GM10266 (cell line): ENCODE results near the gene NTF3.

Experiments
- DNase-seq: peaks from one replicate; pipeline ENCODE4 v3.0.0; 2012; ENCODE audit errors: extremely low spot score
- TF ChIP-seq, protein P1 (sequence below): IDR thresholded peaks from 2 replicates; pipeline ENCODE4 v1.5.1; 2012; ENCODE audit warnings: mild to moderate bottlenecking, low read depth; ENCODE audit not compliant: control insufficient read depth, insufficient read depth; ENCODE audit errors: missing control alignments

NTF3 gene

DNA sequence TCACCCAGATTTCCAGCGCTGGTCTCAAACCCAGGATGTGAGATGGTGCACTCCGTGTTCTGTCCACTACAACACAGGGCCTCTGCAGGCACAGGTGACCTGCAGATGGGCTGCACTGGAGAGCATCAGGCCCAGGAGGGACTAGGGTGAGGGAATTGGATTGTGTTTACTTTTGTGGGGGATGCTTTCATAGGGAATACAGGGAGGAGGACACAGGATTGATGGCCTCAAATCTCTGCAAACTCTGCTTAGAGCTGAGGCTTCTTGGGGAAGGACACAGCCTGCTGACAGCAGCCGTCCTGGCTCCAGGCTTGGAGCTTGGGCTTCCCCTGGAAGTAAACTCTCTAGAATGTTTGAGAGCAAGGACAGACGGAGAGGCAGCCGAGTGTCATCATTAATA is 57.1 kb downstream of the NTF3 start:
- no peak for DNase-seq
- TF ChIP-seq, protein P1, sequence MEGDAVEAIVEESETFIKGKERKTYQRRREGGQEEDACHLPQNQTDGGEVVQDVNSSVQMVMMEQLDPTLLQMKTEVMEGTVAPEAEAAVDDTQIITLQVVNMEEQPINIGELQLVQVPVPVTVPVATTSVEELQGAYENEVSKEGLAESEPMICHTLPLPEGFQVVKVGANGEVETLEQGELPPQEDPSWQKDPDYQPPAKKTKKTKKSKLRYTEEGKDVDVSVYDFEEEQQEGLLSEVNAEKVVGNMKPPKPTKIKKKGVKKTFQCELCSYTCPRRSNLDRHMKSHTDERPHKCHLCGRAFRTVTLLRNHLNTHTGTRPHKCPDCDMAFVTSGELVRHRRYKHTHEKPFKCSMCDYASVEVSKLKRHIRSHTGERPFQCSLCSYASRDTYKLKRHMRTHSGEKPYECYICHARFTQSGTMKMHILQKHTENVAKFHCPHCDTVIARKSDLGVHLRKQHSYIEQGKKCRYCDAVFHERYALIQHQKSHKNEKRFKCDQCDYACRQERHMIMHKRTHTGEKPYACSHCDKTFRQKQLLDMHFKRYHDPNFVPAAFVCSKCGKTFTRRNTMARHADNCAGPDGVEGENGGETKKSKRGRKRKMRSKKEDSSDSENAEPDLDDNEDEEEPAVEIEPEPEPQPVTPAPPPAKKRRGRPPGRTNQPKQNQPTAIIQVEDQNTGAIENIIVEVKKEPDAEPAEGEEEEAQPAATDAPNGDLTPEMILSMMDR, result no peak

DNA sequence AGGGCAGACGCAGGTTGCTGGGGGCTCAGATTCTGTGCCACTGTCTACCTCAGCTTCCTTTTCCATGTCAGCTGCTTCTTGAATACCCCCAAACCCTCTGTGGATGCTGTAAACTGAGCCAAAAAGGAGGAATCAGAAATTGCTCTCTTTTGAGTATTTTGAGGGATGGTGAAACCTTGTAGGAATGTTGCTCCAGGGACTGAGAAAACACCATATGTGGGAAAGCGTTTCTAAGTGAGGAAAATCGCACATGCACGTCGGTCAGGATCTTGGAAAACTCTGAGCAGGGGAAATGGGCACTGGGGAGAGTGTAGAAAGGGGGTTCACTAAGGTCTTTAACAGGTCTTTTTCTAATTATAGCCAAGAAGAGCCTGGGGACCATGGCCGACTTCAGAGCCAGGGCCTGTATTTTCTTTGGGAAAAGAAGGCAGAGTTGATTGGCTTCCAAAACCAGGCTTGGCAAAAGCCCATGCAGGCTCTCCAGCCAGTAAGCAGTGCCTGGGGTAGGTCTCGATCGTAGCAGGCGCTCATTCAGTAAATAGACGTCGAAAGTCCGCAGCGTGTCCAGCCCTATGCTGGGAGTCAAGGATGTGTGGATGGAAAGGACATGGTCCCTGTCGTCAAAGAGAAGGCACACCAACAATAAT is 58.0 kb downstream of the NTF3 start:
- DNase-seq, result no peak
- TF ChIP-seq, protein P1, result no peak

- no peak for DNase-seq
- TF ChIP-seq, protein P1, result no peak
Observed at GRCh38 chr12:5492562-5492961, 60.7 kb downstream of the NTF3 start.

DNA sequence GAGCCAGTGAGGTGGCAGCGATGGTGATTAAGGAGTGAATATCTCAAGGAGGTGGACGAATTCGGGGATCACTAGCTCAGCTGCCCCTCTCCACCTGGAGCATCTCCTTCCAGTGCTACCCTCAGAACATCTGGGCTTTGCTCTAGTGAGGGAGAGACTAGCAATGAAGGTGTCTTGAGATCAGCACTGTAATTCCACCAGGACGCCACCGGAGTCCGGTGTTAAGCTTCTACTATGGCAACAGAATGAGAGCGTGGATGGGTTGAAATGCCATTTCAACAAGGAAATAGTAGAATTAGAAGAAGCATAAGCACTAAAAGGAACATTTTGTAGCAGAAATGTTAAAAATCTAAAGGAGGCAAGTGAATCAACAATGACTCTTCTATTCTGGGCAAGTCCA is 61.1 kb downstream of the NTF3 start:
- no peak for DNase-seq
- TF ChIP-seq, protein P1, result no peak

- TF ChIP-seq, protein P1, result no peak
- DNase-seq, result no peak
Observed at GRCh38 chr12:5494343-5494742, 62.4 kb downstream of the NTF3 start.

DNA sequence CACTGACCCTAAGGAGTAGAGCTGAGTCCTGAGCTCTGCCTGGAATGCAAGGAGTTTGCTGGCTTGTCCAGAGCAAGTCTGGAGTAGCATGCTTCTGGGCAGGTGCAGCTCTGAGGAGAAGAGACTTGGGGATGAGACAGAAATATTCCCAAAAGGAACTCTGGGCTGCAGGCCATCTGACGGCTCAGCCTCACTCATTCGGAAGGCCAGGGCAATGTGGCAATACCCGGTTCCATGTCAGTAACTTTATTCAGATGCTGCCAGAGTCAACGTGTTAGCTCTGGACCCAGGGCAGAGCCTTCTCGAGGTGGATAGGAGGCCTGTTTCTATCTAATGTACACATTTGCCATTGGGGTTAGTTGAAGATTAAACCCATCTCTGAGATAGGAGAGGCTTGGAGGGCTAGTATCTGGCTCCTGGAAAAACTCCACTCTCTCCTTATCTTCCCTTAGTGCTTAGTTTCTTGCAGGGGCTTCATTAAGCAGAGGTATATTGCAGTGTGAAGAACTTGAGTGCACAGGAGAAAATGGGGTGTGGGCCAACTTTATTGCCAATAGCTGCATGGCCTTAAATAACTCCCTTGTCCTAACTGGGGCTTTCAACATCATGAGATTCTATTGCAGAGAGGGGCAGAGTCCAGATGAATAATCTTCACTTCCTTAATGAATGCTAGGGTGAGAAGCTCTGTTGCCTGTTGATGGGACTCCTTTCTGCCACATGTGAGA is 65.6 kb downstream of the NTF3 start:
- DNase-seq, result no peak
- TF ChIP-seq, protein P1, result no peak

DNA sequence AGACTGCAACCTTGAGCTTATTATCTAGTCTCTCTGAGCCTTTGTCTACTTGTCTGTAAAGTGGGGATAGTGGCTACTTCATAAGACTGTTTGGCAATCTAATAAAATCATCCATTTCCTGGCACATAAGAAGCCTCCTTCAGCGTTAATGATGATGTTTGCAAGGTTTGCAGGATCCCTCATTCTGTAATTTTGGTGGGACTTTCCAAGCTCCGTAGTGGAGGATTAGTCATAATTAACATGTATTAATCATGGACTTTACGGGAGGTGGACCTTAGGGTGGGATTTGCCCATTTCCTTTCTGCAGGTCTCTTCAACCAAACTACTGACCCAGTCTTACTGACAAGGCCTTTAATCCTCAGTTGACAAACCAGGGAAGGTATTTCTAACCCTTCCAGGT is 66.2 kb downstream of the NTF3 start:
- TF ChIP-seq, protein P1, result no peak
- DNase-seq, result no peak
